ENCODE measurements around the gene RAP1A.

DNA sequence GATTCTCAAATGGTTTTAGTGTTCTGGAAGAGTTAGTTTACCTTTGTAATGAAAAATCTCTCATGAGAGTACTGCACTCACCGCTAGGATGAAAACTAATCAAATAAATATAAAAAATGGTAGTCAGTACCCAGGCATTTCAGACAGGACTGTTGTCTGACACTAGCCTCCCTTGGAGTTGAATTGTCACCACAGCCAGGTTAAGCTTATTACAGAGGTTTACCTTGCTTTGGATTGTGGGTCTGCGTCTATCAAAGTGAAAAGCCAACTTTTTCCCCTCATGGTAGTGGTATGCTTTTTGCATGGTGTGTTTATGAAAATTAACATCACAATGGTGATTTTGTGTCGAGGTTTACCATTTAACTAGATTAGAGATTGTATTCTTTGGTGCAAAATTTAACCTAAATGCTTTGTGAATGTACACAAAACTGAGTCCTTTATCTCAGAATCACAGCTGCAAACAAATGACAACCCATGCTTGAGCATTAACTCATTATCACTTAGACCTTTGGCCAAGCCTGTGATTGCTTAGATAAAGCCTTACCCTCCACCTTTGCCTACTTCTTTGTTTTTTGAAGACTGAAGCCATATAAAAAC is 20.1 kb downstream of the RAP1A start:
- no peak for TF ChIP-seq POLR2AphosphoS5 (IDR thresholded peaks at IDR 0.05)
- TF ChIP-seq, protein P1, sequence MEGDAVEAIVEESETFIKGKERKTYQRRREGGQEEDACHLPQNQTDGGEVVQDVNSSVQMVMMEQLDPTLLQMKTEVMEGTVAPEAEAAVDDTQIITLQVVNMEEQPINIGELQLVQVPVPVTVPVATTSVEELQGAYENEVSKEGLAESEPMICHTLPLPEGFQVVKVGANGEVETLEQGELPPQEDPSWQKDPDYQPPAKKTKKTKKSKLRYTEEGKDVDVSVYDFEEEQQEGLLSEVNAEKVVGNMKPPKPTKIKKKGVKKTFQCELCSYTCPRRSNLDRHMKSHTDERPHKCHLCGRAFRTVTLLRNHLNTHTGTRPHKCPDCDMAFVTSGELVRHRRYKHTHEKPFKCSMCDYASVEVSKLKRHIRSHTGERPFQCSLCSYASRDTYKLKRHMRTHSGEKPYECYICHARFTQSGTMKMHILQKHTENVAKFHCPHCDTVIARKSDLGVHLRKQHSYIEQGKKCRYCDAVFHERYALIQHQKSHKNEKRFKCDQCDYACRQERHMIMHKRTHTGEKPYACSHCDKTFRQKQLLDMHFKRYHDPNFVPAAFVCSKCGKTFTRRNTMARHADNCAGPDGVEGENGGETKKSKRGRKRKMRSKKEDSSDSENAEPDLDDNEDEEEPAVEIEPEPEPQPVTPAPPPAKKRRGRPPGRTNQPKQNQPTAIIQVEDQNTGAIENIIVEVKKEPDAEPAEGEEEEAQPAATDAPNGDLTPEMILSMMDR (IDR thresholded peaks at IDR 0.05) = no peak

Measured in prostate gland (tissue), 2 donors.